H9 (cell line): ENCODE results near the gene OSBPL1A. TPM values are rescaled to one million over a fixed set of nuclear protein-coding genes. Genes with fewer than 3 reads are reported as not detected.

Experiments used
- DNase-seq: peaks from one replicate; pipeline ENCODE4 v3.0.0-alpha.2; 2017
- H2AFZ ChIP-seq: one replicate; pipeline ENCODE4 v1.6.1; 2013; ENCODE audit warnings: mild to moderate bottlenecking, low read length, control low read depth, moderate library complexity
- H2AK5ac ChIP-seq: 2 replicates; pipeline ENCODE4 v1.6.1; 2013; ENCODE audit warnings: low read length, control low read depth, mixed read lengths; ENCODE audit not compliant: insufficient read length
- H2BK120ac ChIP-seq: one replicate; pipeline ENCODE4 v1.6.1; 2013; ENCODE audit warnings: low read depth, mild to moderate bottlenecking, low read length, control low read depth, inconsistent platforms; ENCODE audit not compliant: poor library complexity, severe bottlenecking
- H2BK12ac ChIP-seq: 2 replicates; pipeline ENCODE4 v1.6.1; 2013; ENCODE audit warnings: low read length, control low read depth, mixed read lengths, low read depth; ENCODE audit not compliant: insufficient read length
- H2BK15ac ChIP-seq: 2 replicates; pipeline ENCODE4 v1.6.1; 2013; ENCODE audit warnings: low read depth, low read length, control low read depth
- H2BK20ac ChIP-seq: one replicate; pipeline ENCODE4 v1.6.1; 2013; ENCODE audit warnings: low read depth, mild to moderate bottlenecking, low read length, control low read depth, inconsistent platforms; ENCODE audit not compliant: poor library complexity, severe bottlenecking
- H2BK5ac ChIP-seq: 2 replicates; pipeline ENCODE4 v1.6.1; 2013; ENCODE audit warnings: low read length, control low read depth, mixed read lengths; ENCODE audit not compliant: insufficient read length
- H3K14ac ChIP-seq: 2 replicates; pipeline ENCODE4 v1.6.1; 2013; ENCODE audit warnings: low read length, control low read depth; ENCODE audit not compliant: insufficient read depth
- H3K18ac ChIP-seq: 2 replicates; pipeline ENCODE4 v1.6.1; 2013; ENCODE audit warnings: low read depth, mild to moderate bottlenecking, mixed read lengths, low read length, control low read depth; ENCODE audit not compliant: insufficient read length
- H3K23ac ChIP-seq: 2 replicates; pipeline ENCODE4 v1.6.1; 2013; ENCODE audit warnings: low read length, control low read depth, mixed read lengths, low read depth; ENCODE audit not compliant: insufficient read length
- H3K23me2 ChIP-seq: 2 replicates; pipeline ENCODE4 v1.6.1; 2013; ENCODE audit warnings: low read depth, mild to moderate bottlenecking, mixed read lengths, low read length, control low read depth; ENCODE audit not compliant: insufficient read length, poor library complexity, severe bottlenecking
- H3K27ac ChIP-seq: 2 replicates; pipeline ENCODE4 v1.5.1; 2013; ENCODE audit warnings: low read length, control low read depth, mixed read lengths, low read depth; ENCODE audit not compliant: insufficient read length
- H3K27me3 ChIP-seq: 2 replicates; pipeline ENCODE4 v1.6.1; 2013; ENCODE audit warnings: low read length, control low read depth, inconsistent platforms; ENCODE audit not compliant: insufficient read depth
- H3K4ac ChIP-seq: 2 replicates; pipeline ENCODE4 v1.6.1; 2013; ENCODE audit warnings: low read depth, mild to moderate bottlenecking, control low read depth, inconsistent platforms, low read length, moderate library complexity
- H3K4me1 ChIP-seq: 2 replicates; pipeline ENCODE4 v1.6.1; 2013; ENCODE audit warnings: low read length, control low read depth, inconsistent platforms; ENCODE audit not compliant: insufficient read depth
- H3K4me2 ChIP-seq: 2 replicates; pipeline ENCODE4 v1.6.1; 2013; ENCODE audit warnings: low read length, control low read depth, mixed read lengths; ENCODE audit not compliant: insufficient read length, insufficient read depth
- H3K56ac ChIP-seq: 2 replicates; pipeline ENCODE4 v1.6.1; 2013; ENCODE audit warnings: low read depth, mild to moderate bottlenecking, mixed read lengths, low read length, control low read depth; ENCODE audit not compliant: insufficient read length
- H3K79me1 ChIP-seq: 2 replicates; pipeline ENCODE4 v1.6.1; 2013; ENCODE audit warnings: low read depth, mild to moderate bottlenecking, moderate library complexity, low read length, control low read depth, inconsistent platforms; ENCODE audit not compliant: insufficient read depth, poor library complexity, severe bottlenecking
- H3K79me2 ChIP-seq: 2 replicates; pipeline ENCODE4 v1.6.1; 2013; ENCODE audit warnings: low read length, control low read depth, inconsistent platforms; ENCODE audit not compliant: insufficient read depth
- H3K9ac ChIP-seq: 2 replicates; pipeline ENCODE4 v1.6.1; 2013; ENCODE audit warnings: low read length, control low read depth, mixed read lengths; ENCODE audit not compliant: insufficient read length; ENCODE audit errors: extremely low read depth
- H3K9me3 ChIP-seq: one replicate; pipeline ENCODE4 v1.6.1; 2013; ENCODE audit warnings: low read depth, low read length, inconsistent platforms; ENCODE audit not compliant: control insufficient read depth
- H3T11ph ChIP-seq: one replicate; pipeline ENCODE4 v1.6.1; 2013; ENCODE audit warnings: mild to moderate bottlenecking, low read length, control low read depth, inconsistent platforms
- H4K20me1 ChIP-seq: one replicate; pipeline ENCODE4 v1.6.1; 2013; ENCODE audit not compliant: control insufficient read depth, insufficient read length, insufficient read depth
- H4K5ac ChIP-seq: 2 replicates; pipeline ENCODE4 v1.6.1; 2013; ENCODE audit warnings: low read depth, mild to moderate bottlenecking, mixed read lengths, low read length, control low read depth; ENCODE audit not compliant: insufficient read length
- H4K8ac ChIP-seq: replicated peaks from 2 replicates; pipeline ENCODE4 v1.6.1; 2013; ENCODE audit warnings: low read length, control low read depth, mixed read lengths, low read depth; ENCODE audit not compliant: insufficient read length
- H4K91ac ChIP-seq: 2 replicates; pipeline ENCODE4 v1.6.1; 2013; ENCODE audit warnings: low read depth, mild to moderate bottlenecking, moderate library complexity, mixed read lengths, low read length, control low read depth; ENCODE audit not compliant: insufficient read length
- H3K27ac Mint-ChIP-seq, 3 experiments: 2 replicates in 2 of 3; 3 replicates in 1 of 3; pipeline ENCODE4 v1.8.0; 2020 to 2021; ENCODE audit warnings: mixed read lengths in 3 of 3, mild to moderate bottlenecking in 1 of 3, moderate library complexity in 1 of 3
- H3K27me3 Mint-ChIP-seq: 2 replicates; pipeline ENCODE4 v1.8.0; 2021; ENCODE audit warnings: low read depth, mild to moderate bottlenecking, moderate library complexity, mixed read lengths
- H3K36me3 Mint-ChIP-seq, 3 experiments: 2 replicates in 2 of 3; 3 replicates in 1 of 3; pipeline ENCODE4 v1.8.0; 2020 to 2021; ENCODE audit warnings: low read depth in 3 of 3, mixed read lengths in 3 of 3; ENCODE audit not compliant: insufficient read depth in 1 of 3
- H3K4me1 Mint-ChIP-seq, 2 experiments: 2 replicates each; pipeline ENCODE4 v1.8.0; 2020; ENCODE audit warnings: mixed read lengths in 2 of 2
- H3K4me3 Mint-ChIP-seq, 2 experiments: 2 replicates in 1 of 2; 3 replicates in 1 of 2; pipeline ENCODE4 v1.8.0; 2020 to 2021; ENCODE audit warnings: mild to moderate bottlenecking in 2 of 2, mixed read lengths in 2 of 2, moderate library complexity in 1 of 2
- H3K9me3 Mint-ChIP-seq, 2 experiments: 2 replicates in 1 of 2; 3 replicates in 1 of 2; pipeline ENCODE4 v1.8.0; 2020; ENCODE audit warnings: mild to moderate bottlenecking in 2 of 2, mixed read lengths in 2 of 2, moderate library complexity in 1 of 2
- WGBS: extraction: QIAGEN DNeasy Blood & Tissue Kit; methylation state at CpG from one replicate; pipeline ENCODE4 v1.1.7; 2013; ENCODE audit warnings: missing lambda C conversion rate, low lambda C conversion rate, mixed read lengths; ENCODE audit not compliant: insufficient read length; ENCODE audit errors: extremely low coverage; 5-methylcytosine and 5-hydroxymethylcytosine counted together
- total RNA-seq: library from RNA; stranded (reverse); gene quantifications from 2 replicates; pipeline ENCODE4 v1.2.1, GENCODE V29; 2021
- TF ChIP-seq, protein P1 (sequence below): fragments of 200-600 bp; sonication (generic); conservative IDR thresholded peaks from 3 replicates; pipeline ENCODE4 v1.8.0; 2021; ENCODE audit warnings: antibody characterized with exemption, mild to moderate bottlenecking

Gene OSBPL1A
- total RNA-seq, 1 experiment from 2014 or later, result 33.9 TPM

DNA sequence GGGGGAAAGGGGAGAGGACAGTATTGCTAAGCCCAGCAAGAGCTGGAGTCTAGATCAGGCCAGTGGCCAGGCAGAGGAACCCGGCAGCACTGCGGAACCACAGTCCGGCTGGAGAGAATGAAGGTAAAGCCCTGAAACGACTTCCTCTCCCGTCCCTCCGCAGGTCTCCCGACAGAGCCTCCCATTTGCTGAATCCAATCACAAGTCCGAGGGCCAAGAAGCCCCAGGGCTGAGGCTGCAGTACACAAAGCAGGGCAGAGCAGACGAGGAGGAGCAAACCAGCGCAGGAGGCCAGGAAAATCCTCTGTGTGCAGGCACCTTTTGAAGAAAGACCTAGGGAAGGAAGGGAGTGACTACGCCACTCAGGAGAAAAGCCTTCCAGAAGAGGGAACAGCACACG, 104.4 kb downstream of the OSBPL1A start:
- no peaks in the 10 kb centered on the region; a peak in 3 of 7 replicates for H3K36me3 Mint-ChIP-seq

More for the DNA sequence above, 104.4 kb downstream of the OSBPL1A start:
- Histone ChIP-seq H4K5ac (no peak overlapping the region), H3K4me2 (no peak overlapping the region), H2BK120ac (no peak overlapping the region), H2AFZ (no peak overlapping the region), H3K9ac (no peak overlapping the region), H2BK5ac (no peak overlapping the region), H3K56ac (no peak overlapping the region), H2BK20ac (no peak overlapping the region), H3K4ac (no peak overlapping the region), H3K27ac (no peak overlapping the region), H3K9me3 (no peaks in the 10 kb centered on the region), H2AK5ac (no peak overlapping the region), H3K23me2 (no peaks in the 10 kb centered on the region), H4K20me1 (no peaks in the 10 kb centered on the region), H3K18ac (no peak overlapping the region), H2BK15ac (no peak overlapping the region), H3K4me1 (no peaks in the 10 kb centered on the region), H3K23ac (no peak overlapping the region), H4K8ac (no peak overlapping the region), H3K27me3 (no peaks in the 10 kb centered on the region), H3K79me1 (no peaks in the 10 kb centered on the region), H4K91ac (no peak overlapping the region), H3T11ph (no peak overlapping the region), H3K14ac (peak overlapping the region; percentile 17; the same call in 1 of the 2 replicates), H3K79me2 (no peaks in the 10 kb centered on the region), H2BK12ac (no peak overlapping the region)
- Mint-ChIP-seq H3K9me3 (no peaks in the 10 kb centered on the region), H3K27me3 (no peaks in the 10 kb centered on the region), H3K4me1 (no peaks in the 10 kb centered on the region; a peak in 2 of 4 replicates), H3K27ac (peak overlapping the region; percentile 19 to 60 (median 28); a peak in 4 of 7 replicates), H3K4me3 (no peak overlapping the region)
- peak; percentile 74 for DNase-seq
- no CpG with 5 or more reads among the region's 12 CpGs for WGBS
- TF ChIP-seq, protein P1, sequence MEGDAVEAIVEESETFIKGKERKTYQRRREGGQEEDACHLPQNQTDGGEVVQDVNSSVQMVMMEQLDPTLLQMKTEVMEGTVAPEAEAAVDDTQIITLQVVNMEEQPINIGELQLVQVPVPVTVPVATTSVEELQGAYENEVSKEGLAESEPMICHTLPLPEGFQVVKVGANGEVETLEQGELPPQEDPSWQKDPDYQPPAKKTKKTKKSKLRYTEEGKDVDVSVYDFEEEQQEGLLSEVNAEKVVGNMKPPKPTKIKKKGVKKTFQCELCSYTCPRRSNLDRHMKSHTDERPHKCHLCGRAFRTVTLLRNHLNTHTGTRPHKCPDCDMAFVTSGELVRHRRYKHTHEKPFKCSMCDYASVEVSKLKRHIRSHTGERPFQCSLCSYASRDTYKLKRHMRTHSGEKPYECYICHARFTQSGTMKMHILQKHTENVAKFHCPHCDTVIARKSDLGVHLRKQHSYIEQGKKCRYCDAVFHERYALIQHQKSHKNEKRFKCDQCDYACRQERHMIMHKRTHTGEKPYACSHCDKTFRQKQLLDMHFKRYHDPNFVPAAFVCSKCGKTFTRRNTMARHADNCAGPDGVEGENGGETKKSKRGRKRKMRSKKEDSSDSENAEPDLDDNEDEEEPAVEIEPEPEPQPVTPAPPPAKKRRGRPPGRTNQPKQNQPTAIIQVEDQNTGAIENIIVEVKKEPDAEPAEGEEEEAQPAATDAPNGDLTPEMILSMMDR, result no peak
